GM13977 (cell line): ENCODE results near the gene DGLUCY.
"Not testable (repeated sequence)": the region's sequence is repeated elsewhere in the genome, so short reads cannot be mapped to it uniquely, and the experiment has no call there.

Source experiments
- DNase-seq: peaks from one replicate; pipeline ENCODE4 v3.0.0; 2012; ENCODE audit warnings: low spot score
- CTCF ChIP-seq: IDR thresholded peaks from 2 replicates; pipeline ENCODE4 v1.5.1; 2012; ENCODE audit warnings: mild to moderate bottlenecking, control low read depth; ENCODE audit not compliant: insufficient read depth; ENCODE audit errors: extremely low read depth, missing control alignments
- in situ Hi-C: fragments of 300-500 bp; cut with MboI; formaldehyde crosslinking; loops from one replicate; pipeline ENCODE4 v1.12.0; 2022; ENCODE audit warnings: low sequenced_read_pairs, low pct_unique_long_range_greater_than_20kb, mixed read lengths, inconsistent platforms; ENCODE audit not compliant: unreplicated experiment

The DGLUCY gene

GRCh38 chr14:91116913-91117588 is 3.2 kb downstream of the DGLUCY start:
- DNase-seq: no peak
- in situ Hi-C loops: no loop called here

GRCh38 chr14:91117960-91118359 is 4.1 kb downstream of the DGLUCY start:
- DNase-seq: no peak
- in situ Hi-C loops: no loop called here
- no peak for TF ChIP-seq CTCF

More at GRCh38 chr14:91116913-91117588, 3.2 kb downstream of the DGLUCY start:
- TF ChIP-seq CTCF: no peak

GRCh38 chr14:91118511-91119068 is 4.7 kb downstream of the DGLUCY start:
- DNase-seq: no peak
- no peak for TF ChIP-seq CTCF
- in situ Hi-C loops: no loop called here

GRCh38 chr14:91119556-91120311 is 5.9 kb downstream of the DGLUCY start:
- TF ChIP-seq CTCF: no peak
- in situ Hi-C loops: no loop called here
- no peak for DNase-seq

GRCh38 chr14:91123201-91123600 is 9.3 kb downstream of the DGLUCY start:
- in situ Hi-C loops: no loop called here
- TF ChIP-seq CTCF: no peak
- DNase-seq: no peak

- DNase-seq, in situ Hi-C loops: not testable (repeated sequence)
These were observed 10.8 kb downstream of the DGLUCY start for GRCh38 chr14:91124406-91125270.
